Ovary (tissue), 9 donors: ENCODE data around the gene B3GNT9. TPM values are rescaled to one million over a fixed set of nuclear protein-coding genes. Genes with fewer than 3 reads are reported as not detected.

Experiments used
- DNase-seq, 5 donors: peaks; one replicate each; pipeline ENCODE4 v3.0.0-alpha.2; 2019 to 2020
- H3K27ac ChIP-seq, 2 donors: fragments of 200-600 bp; one replicate each; pipeline versions ENCODE4 v1.5.1 to v1.8.0; 2019 to 2022
- H3K27me3 ChIP-seq: fragments of 200-600 bp; one replicate; pipeline ENCODE4 v1.8.0; 2022
- H3K36me3 ChIP-seq: fragments of 200-600 bp; sonication (generic); one replicate; pipeline ENCODE4 v1.5.1; 2019
- H3K4me1 ChIP-seq: one replicate; pipeline ENCODE4 v1.8.1; 2013; ENCODE audit warnings: mild to moderate bottlenecking, moderate library complexity; ENCODE audit not compliant: insufficient read depth
- H3K4me3 ChIP-seq: fragments of 200-600 bp; sonication (generic); one replicate; pipeline ENCODE4 v1.5.1; 2017
- H3K9me3 ChIP-seq, 2 donors: fragments of 200-600 bp in 1 of 2; sonication (generic) in 1 of 2; one replicate each; pipeline versions ENCODE4 v1.5.1 to v1.8.1; 2013 to 2019; ENCODE audit warnings: mild to moderate bottlenecking in 1 of 2, moderate library complexity in 1 of 2
- EP300 ChIP-seq: sonication (generic); formaldehyde crosslinking; IDR thresholded peaks from one replicate; pipeline ENCODE4 v1.6.1; 2017; ENCODE audit warnings: antibody characterized with exemption
- POLR2A ChIP-seq: fragments of 450-650 bp; IDR thresholded peaks from one replicate; pipeline ENCODE4 v1.6.1; 2017; ENCODE audit warnings: antibody characterized with exemption, mild to moderate bottlenecking, moderate library complexity
- WGBS, 3 donors: extraction: QIAGEN DNeasy Blood & Tissue Kit in 1 of 3; methylation state at CpG; one replicate each; pipeline versions ENCODE4 v1.1.5 to v1.1.7; 2013 to 2017; 5-methylcytosine and 5-hydroxymethylcytosine counted together
- intact Hi-C, 4 donors: fragments of 100-400 bp; cut with DNase I; formaldehyde crosslinking; loops; one replicate each; pipeline versions ENCODE4 v1.11.0 to v1.15.1; 2022 to 2023
- polyA plus RNA-seq, 2 donors: library from polyadenylated mRNA; stranded (reverse); fragments of 200-250 nt in 1 of 2; fragments of 350-450 nt in 1 of 2; fragmentation: Illumina TruSeq in 1 of 2; extraction: RNeasy Lipid Tissue Mini Kit (QIAGEN cat#74804) in 1 of 2; gene quantifications; one replicate each; pipeline ENCODE4 v1.2.3, GENCODE V29; 2013 to 2014
- total RNA-seq, 7 donors: library from RNA; depleted of rRNA in 2 of 7; stranded (reverse); fragments of >200 nt in 2 of 7; fragmentation: NEBNext Ultra II Directional in 3 of 7; extraction: Animal tissue kit (Norgen Biotek cat#: 25700) in 3 of 7; gene quantifications; one replicate each; pipeline versions ENCODE4 v1.1.0 to v1.2.4, GENCODE V29; 2016 to 2023
- TF ChIP-seq, protein P1 (sequence below), 3 donors: fragments of 450-650 bp in 2 of 3; fragments of 200-600 bp in 1 of 3; IDR thresholded peaks; one replicate each; pipeline versions ENCODE4 v1.5.1 to v1.8.0; 2016 to 2022; ENCODE audit warnings: antibody characterized with exemption in 3 of 3, mild to moderate bottlenecking in 1 of 3
- donor health status: DM: no; HTN: no; CAD: no; lungs with moderate emphysema.
- donor health status: DM: no; HTN: no; CAD: no.
- donor health status: Bipolar disorder and iron deficiency.
- donor health status: DM: yes; HTN: yes; CAD: no.
- donor health status: DM: no; HTN: no; CAD: no.
- donor health status: DM: yes; HTN: yes; CAD: no.

B3GNT9 gene
- total and polyA plus RNA-seq, 9 donors, result 11.1 to 45.7 (median 27.6) TPM

DNA sequence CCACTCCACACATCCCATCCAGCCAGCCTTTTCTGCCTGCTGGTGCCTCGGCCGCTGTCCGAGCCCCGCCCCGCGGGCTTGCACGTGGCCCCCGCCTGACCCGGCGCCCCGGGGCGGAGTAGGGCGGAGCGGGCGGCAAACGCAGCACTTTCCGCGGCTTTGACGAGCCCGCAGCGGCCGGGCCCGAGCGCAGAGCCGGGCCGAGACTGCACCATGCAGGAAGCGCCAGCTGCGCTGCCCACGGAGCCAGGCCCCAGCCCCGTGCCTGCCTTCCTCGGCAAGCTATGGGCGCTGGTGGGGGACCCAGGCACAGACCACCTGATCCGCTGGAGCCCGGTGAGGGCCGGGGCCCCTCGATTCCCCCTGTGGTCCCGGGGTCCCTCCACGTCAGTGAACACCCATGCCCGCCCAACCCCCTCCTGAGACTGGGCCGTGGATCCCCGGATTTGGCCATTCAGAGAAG lies 13.8 kb upstream of the B3GNT9 start, which contains the start of gene HSF4:
HSF4 (plus strand) TSS at position 147 of the 463 bp plus-strand sequence; CDS start at position 214, 67 bp downstream.
- 1 to 4% (median 3%) methylated on average over 39 to 41 of the region's 41 CpGs for WGBS, 3 donors
- peak; percentile 69 to 84 (median 71) for DNase-seq
- Histone ChIP-seq H3K27ac (peak within 1 kb of the TSS; percentile 73 to 77), H3K4me3 (peak within 1 kb of the TSS; percentile 33), H3K36me3 (no peaks in the 10 kb centered on the region), H3K9me3 (no peaks in the 10 kb centered on the region), H3K4me1 (peaks cover 22% of the 10 kb centered on the region), H3K27me3 (no peaks in the 10 kb centered on the region)
- intact Hi-C loops, result no loop called here
- TF ChIP-seq, protein P1, sequence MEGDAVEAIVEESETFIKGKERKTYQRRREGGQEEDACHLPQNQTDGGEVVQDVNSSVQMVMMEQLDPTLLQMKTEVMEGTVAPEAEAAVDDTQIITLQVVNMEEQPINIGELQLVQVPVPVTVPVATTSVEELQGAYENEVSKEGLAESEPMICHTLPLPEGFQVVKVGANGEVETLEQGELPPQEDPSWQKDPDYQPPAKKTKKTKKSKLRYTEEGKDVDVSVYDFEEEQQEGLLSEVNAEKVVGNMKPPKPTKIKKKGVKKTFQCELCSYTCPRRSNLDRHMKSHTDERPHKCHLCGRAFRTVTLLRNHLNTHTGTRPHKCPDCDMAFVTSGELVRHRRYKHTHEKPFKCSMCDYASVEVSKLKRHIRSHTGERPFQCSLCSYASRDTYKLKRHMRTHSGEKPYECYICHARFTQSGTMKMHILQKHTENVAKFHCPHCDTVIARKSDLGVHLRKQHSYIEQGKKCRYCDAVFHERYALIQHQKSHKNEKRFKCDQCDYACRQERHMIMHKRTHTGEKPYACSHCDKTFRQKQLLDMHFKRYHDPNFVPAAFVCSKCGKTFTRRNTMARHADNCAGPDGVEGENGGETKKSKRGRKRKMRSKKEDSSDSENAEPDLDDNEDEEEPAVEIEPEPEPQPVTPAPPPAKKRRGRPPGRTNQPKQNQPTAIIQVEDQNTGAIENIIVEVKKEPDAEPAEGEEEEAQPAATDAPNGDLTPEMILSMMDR (IDR thresholded peaks at IDR 0.05), result no peak
- TF ChIP-seq POLR2A (no peak), EP300 (no peak)

DNA sequence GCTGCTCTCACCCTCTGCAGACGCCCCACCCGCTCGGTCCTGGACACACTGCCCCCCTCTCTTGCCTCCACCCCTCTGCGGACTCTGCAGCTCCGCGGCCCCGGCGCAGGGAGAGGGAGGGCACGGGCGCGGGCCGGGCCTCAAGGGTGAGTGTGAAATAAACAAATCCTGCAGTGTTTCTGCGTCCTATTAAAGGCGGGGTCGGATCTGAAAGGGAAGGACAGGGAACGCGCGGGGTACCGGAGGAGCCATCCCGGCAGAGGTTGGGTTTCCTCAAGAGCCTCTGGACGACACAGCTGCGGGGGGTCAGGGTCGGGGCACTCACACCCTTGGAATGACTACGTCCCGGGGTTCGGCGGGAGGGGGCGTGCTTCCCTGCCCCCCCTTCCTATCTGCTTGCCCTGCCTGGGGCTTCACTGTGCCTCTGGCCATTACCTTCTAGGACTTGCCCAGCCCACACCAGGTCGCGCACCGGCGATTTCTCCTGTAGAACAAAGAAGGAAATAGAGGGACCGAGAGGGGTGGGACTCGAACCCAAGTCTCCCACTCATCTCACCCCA lies 13.3 kb upstream of the B3GNT9 start:
- peak; percentile 60 to 83 (median 73) for DNase-seq
- Histone ChIP-seq H3K36me3 (no peaks in the 10 kb centered on the region), H3K27me3 (no peaks in the 10 kb centered on the region), H3K4me1 (peaks cover 19% of the 10 kb centered on the region), H3K9me3 (no peaks in the 10 kb centered on the region), H3K4me3 (peak overlapping the region; percentile 33), H3K27ac (peak overlapping the region; percentile 39 to 77)
- TF ChIP-seq EP300 (no peak), POLR2A (no peak)
- TF ChIP-seq, protein P1 (IDR thresholded peaks at IDR 0.05), result no peak
- 1 to 3% (median 2%) methylated on average over 34 of the region's 34 CpGs for WGBS, 3 donors
- intact Hi-C loops, result no loop called here

DNA sequence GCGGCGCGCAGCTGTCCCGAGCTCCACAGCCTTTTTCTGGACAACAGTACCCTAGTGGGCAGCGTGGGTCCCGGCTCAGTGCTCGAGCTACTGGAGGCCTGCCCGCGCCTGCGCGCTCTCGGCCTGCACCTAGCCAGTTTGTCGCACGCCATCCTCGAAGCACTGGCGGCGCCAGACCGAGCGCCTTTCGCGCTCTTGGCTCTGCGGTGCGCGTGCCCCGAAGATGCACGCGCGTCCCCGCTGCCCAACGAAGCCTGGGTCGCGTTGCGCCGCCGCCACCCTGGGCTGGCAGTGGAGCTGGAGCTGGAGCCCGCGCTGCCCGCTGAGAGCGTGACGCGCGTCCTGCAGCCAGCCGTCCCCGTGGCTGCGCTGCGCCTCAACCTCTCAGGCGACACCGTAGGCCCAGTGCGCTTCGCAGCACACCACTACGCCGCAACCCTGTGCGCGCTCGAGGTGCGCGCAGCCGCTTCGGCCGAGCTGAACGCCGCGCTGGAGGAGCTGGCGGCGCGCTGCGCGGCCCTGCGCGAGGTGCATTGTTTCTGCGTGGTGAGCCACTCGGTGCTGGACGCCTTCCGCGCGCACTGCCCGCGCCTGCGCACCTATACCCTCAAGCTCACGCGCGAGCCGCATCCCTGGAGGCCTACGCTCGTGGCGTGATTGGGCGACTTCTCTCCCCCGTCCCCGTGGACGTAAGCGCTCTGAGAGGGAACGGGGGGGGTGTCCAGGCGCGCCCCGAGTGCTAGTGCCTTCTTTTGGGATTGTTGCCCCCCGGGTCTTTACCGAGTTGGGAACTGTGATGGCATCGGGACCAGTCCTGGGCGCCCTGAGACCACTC lies 12.6 kb upstream of the B3GNT9 start:
- H3K4me3 ChIP-seq, result peak overlapping the region; percentile 33
- intact Hi-C loops, result no loop called here
- H3K4me1 ChIP-seq, result peaks cover 21% of the 10 kb centered on the region
- H3K27ac ChIP-seq, result peak overlapping the region; percentile 39 to 77
- no peaks in the 10 kb centered on the region for H3K27me3 ChIP-seq
- TF ChIP-seq, protein P1 (IDR thresholded peaks at IDR 0.05), result no peak
- TF ChIP-seq EP300, result no peak
- TF ChIP-seq POLR2A, result peak; percentile 41
- H3K9me3 ChIP-seq, result no peaks in the 10 kb centered on the region
- no peaks in the 10 kb centered on the region for H3K36me3 ChIP-seq
- peak; percentile 73 to 88 (median 76) for DNase-seq
- WGBS, 3 donors, result 5 to 20% (median 5%) methylated on average over 20 to 99 of the region's 99 CpGs

DNA sequence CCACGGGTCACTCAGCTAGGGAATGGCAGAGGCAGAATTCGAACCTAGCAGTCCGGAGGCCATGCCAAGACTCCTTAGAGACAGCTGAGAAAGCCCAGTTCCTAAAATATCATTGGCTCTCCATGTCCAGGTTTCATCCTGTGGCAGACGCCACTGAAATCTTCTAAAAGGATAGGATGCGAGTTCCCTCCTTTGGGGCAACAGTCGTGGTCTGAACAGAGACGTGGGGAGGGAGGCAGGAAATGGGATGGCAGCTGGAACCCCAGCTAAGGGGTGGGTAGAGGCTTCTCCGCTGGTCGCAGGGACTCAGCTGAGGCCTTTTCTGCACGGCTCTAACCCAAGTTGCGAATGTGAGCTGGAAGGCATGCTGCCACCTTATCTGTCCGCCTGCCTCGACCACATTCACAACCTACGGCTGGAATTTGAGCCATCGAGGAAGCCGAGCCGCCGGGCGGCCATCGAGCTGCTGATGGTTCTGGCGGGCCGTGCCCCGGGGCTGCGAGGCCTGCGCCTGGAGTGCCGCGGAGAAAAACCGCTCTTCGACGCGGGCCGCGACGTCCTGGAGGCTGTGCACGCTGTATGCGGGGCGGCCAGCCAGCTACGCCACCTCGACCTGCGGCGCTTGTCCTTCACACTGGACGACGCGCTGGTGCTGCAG lies 11.8 kb upstream of the B3GNT9 start:
- no peak for TF ChIP-seq POLR2A
- no peak for TF ChIP-seq EP300
- TF ChIP-seq, protein P1 (IDR thresholded peaks at IDR 0.05), result no peak
- intact Hi-C loops, result no loop called here
- 32 to 50% (median 40%) methylated on average over 35 to 44 of the region's 44 CpGs for whole genome bisulfite sequencing, 3 donors
- DNase-seq, result no peak
- no peaks in the 10 kb centered on the region for H3K36me3 ChIP-seq
- peak overlapping the region in 1 of 2 donors; percentile 77 for H3K27ac ChIP-seq
- H3K9me3 ChIP-seq, result no peaks in the 10 kb centered on the region
- no peaks in the 10 kb centered on the region for H3K27me3 ChIP-seq
- no peak overlapping the region for H3K4me3 ChIP-seq
- H3K4me1 ChIP-seq, result peaks cover 21% of the 10 kb centered on the region
